HepG2 (cell line): ENCODE measurements around the gene LRRC27. TPM values are rescaled to one million over a fixed set of nuclear protein-coding genes. Genes with fewer than 3 reads are reported as not detected.

Experiments used
- ARID2 ChIP-seq: sonication (generic); formaldehyde crosslinking; IDR thresholded peaks from 2 replicates; pipeline ENCODE4 v1.8.1; 2022; ENCODE audit warnings: mild to moderate bottlenecking, missing genetic modification reagents, borderline replicate concordance
- ATF7-NPFF ChIP-seq: sonication (generic); formaldehyde crosslinking; IDR thresholded peaks from 2 replicates; pipeline ENCODE4 v1.8.1; 2023; ENCODE audit warnings: mild to moderate bottlenecking, low read depth, missing genetic modification reagents, moderate library complexity
- DMAP1 ChIP-seq: IDR thresholded peaks from 2 replicates; pipeline ENCODE4 v1.6.1; 2016
- DR1 ChIP-seq: sonication (generic); formaldehyde crosslinking; IDR thresholded peaks from 2 replicates; pipeline ENCODE4 v1.8.0; 2021; ENCODE audit warnings: mild to moderate bottlenecking, missing genetic modification reagents, inconsistent platforms
- HDAC2 ChIP-seq: sonication (generic); formaldehyde crosslinking; IDR thresholded peaks from 2 replicates; pipeline ENCODE4 v1.4.0; 2020; ENCODE audit warnings: missing genetic modification reagents
- KLF9 ChIP-seq: IDR thresholded peaks from 2 replicates; pipeline ENCODE4 v1.6.1; 2016; ENCODE audit warnings: low read depth
- RCOR2 ChIP-seq: IDR thresholded peaks from 2 replicates; pipeline ENCODE4 v1.6.1; 2016; ENCODE audit warnings: missing biosample characterization, missing genetic modification reagents
- ZC3H4 ChIP-seq: sonication (generic); formaldehyde crosslinking; IDR thresholded peaks from 2 replicates; pipeline ENCODE4 v1.4.0; 2020; ENCODE audit warnings: missing genetic modification reagents, borderline replicate concordance
- ZNF3 ChIP-seq: IDR thresholded peaks from 2 replicates; pipeline ENCODE4 v1.7.0; 2017; ENCODE audit warnings: inconsistent platforms
- ZNF468 ChIP-seq: sonication (generic); formaldehyde crosslinking; IDR thresholded peaks from 2 replicates; pipeline ENCODE4 v1.8.0; 2022; ENCODE audit warnings: mild to moderate bottlenecking, moderate library complexity, missing genetic modification reagents
- ZNF589 ChIP-seq: sonication (generic); formaldehyde crosslinking; conservative IDR thresholded peaks from 2 replicates; pipeline ENCODE4 v1.8.0; 2022; ENCODE audit warnings: mild to moderate bottlenecking, moderate library complexity, missing genetic modification reagents
- polyA plus RNA-seq, 8 experiments: library from polyadenylated mRNA; depleted of rRNA in 3 of 8; stranded (reverse) in 7 of 8; unstranded in 1 of 8; fragments of >200 nt; fragmentation: Illumina TruSeq in 4 of 8; extraction: Trizol in 4 of 8; gene quantifications; 2 replicates each; pipeline versions ENCODE4 v1.2.1 to v1.2.3, GENCODE V29; 2011 to 2016; ENCODE audit warnings: low read depth in 4 of 8, missing spikeins in 1 of 8, mixed read lengths in 1 of 8; ENCODE audit not compliant: insufficient read depth in 1 of 8
- total RNA-seq, 5 experiments: library from RNA; depleted of rRNA; stranded (reverse); fragments of >200 nt; fragmentation: Illumina TruSeq; extraction: Trizol; gene quantifications; 2 replicates each; pipeline ENCODE4 v1.2.3, GENCODE V29; 2016; ENCODE audit warnings: low read depth in 1 of 5
- TF ChIP-seq, protein P1 (sequence below): sonication (generic); formaldehyde crosslinking; IDR thresholded peaks from 2 replicates; pipeline ENCODE4 v1.8.0; 2022; ENCODE audit warnings: mild to moderate bottlenecking, missing genetic modification reagents
- TF ChIP-seq, protein P2 (sequence below): IDR thresholded peaks from 2 replicates; pipeline ENCODE4 v1.6.1; 2016; ENCODE audit warnings: low read depth, borderline replicate concordance
- TF ChIP-seq, protein P3 (sequence below): IDR thresholded peaks from 2 replicates; pipeline ENCODE4 v1.6.1; 2016; ENCODE audit warnings: low read depth, missing genetic modification reagents, missing compliant biosample characterization
- TF ChIP-seq, protein P4 (sequence below): sonication (generic); formaldehyde crosslinking; IDR thresholded peaks from 2 replicates; pipeline ENCODE4 v1.5.1; 2020; ENCODE audit warnings: mild to moderate bottlenecking, missing genetic modification reagents, moderate library complexity

LRRC27 gene
- total and polyA plus RNA-seq, 2 of the 13 experiments (the other 11 are each of a cell fraction or from before 2014, with no cell fraction given) = 4.2 to 4.6 TPM

DNA sequence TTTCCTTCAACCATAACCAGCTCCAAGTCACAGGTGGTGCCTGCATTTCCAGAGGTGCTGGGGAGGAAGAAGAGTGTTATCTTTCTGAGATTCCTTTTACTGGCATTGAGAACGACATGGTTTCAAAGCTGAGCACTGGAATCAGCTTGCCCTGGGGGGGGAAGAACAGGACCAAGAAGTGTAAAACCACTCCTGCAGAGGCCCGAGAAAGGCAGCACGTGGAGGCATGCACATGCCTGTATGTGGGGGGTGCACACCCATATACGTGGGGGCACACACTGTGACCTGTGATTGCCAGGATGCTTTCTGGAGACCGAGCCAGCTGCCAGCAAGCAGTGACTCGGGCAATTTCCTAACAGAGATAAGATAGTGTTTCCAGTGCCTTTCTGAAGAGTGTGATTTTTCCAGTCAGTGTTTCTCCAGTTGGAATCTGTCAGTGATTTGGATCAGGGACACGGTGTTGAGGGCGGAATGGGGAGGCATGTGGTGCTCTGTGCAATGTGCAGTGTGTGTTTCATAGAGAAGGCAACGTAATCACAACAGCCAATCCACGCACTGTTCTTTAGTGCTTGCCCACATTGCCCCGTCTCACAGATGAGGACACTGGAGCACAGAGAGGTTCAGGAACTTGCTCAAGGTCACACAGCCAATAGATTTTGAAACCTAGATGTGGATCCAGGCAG is 4.2 kb downstream of the LRRC27 start (continued):
- TF ChIP-seq RCOR2 (CRISPR knock-in tag) (peak; percentile 54; the same call in 1 of the 2 replicates), ZNF3 (0 out of 2 replicates have a peak, but pooled peaks have one; percentile 39), HDAC2 (peak; percentile 21; the same call in 1 of the 2 replicates), ZNF468 (CRISPR knock-in tag) (no peak), KLF9 (CRISPR knock-in tag) (no peak), ZC3H4 (CRISPR knock-in tag) (peak; percentile 51; the same call in 1 of the 2 replicates), ARID2 (CRISPR knock-in tag) (no peak), ATF7-NPFF (no peak), ZNF589 (CRISPR knock-in tag) (no peak), DR1 (no peak), DMAP1 (CRISPR knock-in tag) (peak; percentile 53)
- TF ChIP-seq, protein P1, sequence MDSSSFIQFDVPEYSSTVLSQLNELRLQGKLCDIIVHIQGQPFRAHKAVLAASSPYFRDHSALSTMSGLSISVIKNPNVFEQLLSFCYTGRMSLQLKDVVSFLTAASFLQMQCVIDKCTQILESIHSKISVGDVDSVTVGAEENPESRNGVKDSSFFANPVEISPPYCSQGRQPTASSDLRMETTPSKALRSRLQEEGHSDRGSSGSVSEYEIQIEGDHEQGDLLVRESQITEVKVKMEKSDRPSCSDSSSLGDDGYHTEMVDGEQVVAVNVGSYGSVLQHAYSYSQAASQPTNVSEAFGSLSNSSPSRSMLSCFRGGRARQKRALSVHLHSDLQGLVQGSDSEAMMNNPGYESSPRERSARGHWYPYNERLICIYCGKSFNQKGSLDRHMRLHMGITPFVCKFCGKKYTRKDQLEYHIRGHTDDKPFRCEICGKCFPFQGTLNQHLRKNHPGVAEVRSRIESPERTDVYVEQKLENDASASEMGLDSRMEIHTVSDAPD = no peak
- TF ChIP-seq, protein P2, sequence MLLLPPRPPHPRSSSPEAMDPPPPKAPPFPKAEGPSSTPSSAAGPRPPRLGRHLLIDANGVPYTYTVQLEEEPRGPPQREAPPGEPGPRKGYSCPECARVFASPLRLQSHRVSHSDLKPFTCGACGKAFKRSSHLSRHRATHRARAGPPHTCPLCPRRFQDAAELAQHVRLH (CRISPR knock-in tag) = 0 out of 2 replicates have a peak, but pooled peaks have one; percentile 26
- TF ChIP-seq, protein P3, sequence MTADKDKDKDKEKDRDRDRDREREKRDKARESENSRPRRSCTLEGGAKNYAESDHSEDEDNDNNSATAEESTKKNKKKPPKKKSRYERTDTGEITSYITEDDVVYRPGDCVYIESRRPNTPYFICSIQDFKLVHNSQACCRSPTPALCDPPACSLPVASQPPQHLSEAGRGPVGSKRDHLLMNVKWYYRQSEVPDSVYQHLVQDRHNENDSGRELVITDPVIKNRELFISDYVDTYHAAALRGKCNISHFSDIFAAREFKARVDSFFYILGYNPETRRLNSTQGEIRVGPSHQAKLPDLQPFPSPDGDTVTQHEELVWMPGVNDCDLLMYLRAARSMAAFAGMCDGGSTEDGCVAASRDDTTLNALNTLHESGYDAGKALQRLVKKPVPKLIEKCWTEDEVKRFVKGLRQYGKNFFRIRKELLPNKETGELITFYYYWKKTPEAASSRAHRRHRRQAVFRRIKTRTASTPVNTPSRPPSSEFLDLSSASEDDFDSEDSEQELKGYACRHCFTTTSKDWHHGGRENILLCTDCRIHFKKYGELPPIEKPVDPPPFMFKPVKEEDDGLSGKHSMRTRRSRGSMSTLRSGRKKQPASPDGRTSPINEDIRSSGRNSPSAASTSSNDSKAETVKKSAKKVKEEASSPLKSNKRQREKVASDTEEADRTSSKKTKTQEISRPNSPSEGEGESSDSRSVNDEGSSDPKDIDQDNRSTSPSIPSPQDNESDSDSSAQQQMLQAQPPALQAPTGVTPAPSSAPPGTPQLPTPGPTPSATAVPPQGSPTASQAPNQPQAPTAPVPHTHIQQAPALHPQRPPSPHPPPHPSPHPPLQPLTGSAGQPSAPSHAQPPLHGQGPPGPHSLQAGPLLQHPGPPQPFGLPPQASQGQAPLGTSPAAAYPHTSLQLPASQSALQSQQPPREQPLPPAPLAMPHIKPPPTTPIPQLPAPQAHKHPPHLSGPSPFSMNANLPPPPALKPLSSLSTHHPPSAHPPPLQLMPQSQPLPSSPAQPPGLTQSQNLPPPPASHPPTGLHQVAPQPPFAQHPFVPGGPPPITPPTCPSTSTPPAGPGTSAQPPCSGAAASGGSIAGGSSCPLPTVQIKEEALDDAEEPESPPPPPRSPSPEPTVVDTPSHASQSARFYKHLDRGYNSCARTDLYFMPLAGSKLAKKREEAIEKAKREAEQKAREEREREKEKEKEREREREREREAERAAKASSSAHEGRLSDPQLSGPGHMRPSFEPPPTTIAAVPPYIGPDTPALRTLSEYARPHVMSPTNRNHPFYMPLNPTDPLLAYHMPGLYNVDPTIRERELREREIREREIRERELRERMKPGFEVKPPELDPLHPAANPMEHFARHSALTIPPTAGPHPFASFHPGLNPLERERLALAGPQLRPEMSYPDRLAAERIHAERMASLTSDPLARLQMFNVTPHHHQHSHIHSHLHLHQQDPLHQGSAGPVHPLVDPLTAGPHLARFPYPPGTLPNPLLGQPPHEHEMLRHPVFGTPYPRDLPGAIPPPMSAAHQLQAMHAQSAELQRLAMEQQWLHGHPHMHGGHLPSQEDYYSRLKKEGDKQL (CRISPR knock-in tag) = no peak
- TF ChIP-seq, protein P4, sequence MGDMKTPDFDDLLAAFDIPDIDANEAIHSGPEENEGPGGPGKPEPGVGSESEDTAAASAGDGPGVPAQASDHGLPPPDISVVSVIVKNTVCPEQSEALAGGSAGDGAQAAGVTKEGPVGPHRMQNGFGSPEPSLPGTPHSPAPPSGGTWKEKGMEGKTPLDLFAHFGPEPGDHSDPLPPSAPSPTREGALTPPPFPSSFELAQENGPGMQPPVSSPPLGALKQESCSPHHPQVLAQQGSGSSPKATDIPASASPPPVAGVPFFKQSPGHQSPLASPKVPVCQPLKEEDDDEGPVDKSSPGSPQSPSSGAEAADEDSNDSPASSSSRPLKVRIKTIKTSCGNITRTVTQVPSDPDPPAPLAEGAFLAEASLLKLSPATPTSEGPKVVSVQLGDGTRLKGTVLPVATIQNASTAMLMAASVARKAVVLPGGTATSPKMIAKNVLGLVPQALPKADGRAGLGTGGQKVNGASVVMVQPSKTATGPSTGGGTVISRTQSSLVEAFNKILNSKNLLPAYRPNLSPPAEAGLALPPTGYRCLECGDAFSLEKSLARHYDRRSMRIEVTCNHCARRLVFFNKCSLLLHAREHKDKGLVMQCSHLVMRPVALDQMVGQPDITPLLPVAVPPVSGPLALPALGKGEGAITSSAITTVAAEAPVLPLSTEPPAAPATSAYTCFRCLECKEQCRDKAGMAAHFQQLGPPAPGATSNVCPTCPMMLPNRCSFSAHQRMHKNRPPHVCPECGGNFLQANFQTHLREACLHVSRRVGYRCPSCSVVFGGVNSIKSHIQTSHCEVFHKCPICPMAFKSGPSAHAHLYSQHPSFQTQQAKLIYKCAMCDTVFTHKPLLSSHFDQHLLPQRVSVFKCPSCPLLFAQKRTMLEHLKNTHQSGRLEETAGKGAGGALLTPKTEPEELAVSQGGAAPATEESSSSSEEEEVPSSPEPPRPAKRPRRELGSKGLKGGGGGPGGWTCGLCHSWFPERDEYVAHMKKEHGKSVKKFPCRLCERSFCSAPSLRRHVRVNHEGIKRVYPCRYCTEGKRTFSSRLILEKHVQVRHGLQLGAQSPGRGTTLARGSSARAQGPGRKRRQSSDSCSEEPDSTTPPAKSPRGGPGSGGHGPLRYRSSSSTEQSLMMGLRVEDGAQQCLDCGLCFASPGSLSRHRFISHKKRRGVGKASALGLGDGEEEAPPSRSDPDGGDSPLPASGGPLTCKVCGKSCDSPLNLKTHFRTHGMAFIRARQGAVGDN = peak; percentile 27; the same call in 1 of the 2 replicates
